Astrocyte (in vitro differentiated cells and primary cell): Measurements from ENCODE around the gene PIK3CD.

Experiments
- CTCF ChIP-seq: IDR thresholded peaks from 2 replicates; pipeline ENCODE4 v1.5.1; 2011; ENCODE audit warnings: low read depth, mild to moderate bottlenecking, inconsistent platforms, low read length, moderate library complexity; ENCODE audit not compliant: insufficient read depth
- EZH2 ChIP-seq: IDR thresholded peaks from 2 replicates; pipeline ENCODE4 v1.6.1; 2012; ENCODE audit warnings: mild to moderate bottlenecking, low read length, inconsistent platforms; ENCODE audit not compliant: insufficient read depth

- TF ChIP-seq CTCF (no peak), EZH2 (no peak)
These were observed 6.7 kb downstream of the PIK3CD start for GRCh38 chr1:9658199-9658598.
